ENCODE data around the gene PIH1D1. TPM values are rescaled to one million over a fixed set of nuclear protein-coding genes. Genes with fewer than 3 reads are reported as not detected.

The PIH1D1 gene
- total and polyA plus RNA-seq, 10 of the 15 experiments (the other 5 are each of a cell fraction or from before 2014, with no cell fraction given), result 16.1 to 153 (median 106) TPM

- H3K9me3 ChIP-seq (replicated peaks; ENCODE audit: control insufficient read depth, insufficient read depth, low read length), result no peaks in the 10 kb centered on the region
- no peak within 1 kb of the TSS for H3K9ac ChIP-seq (ENCODE audit: control insufficient read depth, insufficient read depth, low read length)
- no peaks in the 10 kb centered on the region for H3K79me2 ChIP-seq (ENCODE audit: control insufficient read depth, insufficient read depth, low read length)
- intact Hi-C loops (cut with micrococcal nuclease; ENCODE audit: unreplicated experiment) (no loop called here), in situ Hi-C loops (cut with MboI) (no loop called here)
- no peak for DNase-seq (ENCODE audit: low read depth, low spot score)
- peak; percentile 54 for TF ChIP-seq SUZ12 (IDR thresholded peaks at IDR 0.05; ENCODE audit: unreplicated experiment)
- TF ChIP-seq RAD51 (IDR thresholded peaks at IDR 0.05), result no peak
- H3K4me1 ChIP-seq (ENCODE audit: control insufficient read depth, insufficient read depth, low read length), result no peaks in the 10 kb centered on the region
- WGBS (ENCODE audit: insufficient coverage, insufficient replicate concordance, low lambda C conversion rate, missing lambda C conversion rate), result 36% methylated on average over 15 of the region's 56 CpGs
- no TSS peak for BruUV-seq (replicated peaks)
- ChIA-PET POLR2A (interaction anchor here (1.1 kb wide), 1 partner anchor 29 kb away, joined by 4 read pairs; no protein-coding TSS in a partner anchor), RAD21 (ENCODE audit: unreplicated experiment) (interaction anchor here (1.8 kb wide), 1 partner anchor 50 kb away, joined by 15 read pairs; no protein-coding TSS in a partner anchor), SMC1A (ENCODE audit: uncharacterized antibody, unreplicated experiment) (interaction anchor here (0.6 to 1.9 kb wide), 4 partner anchors 29 to 215 kb away, joined by 3 to 5 read pairs (median 4); no protein-coding TSS in a partner anchor), CTCF (interaction anchor here (0.8 to 4.9 kb wide), 4 partner anchors 24 to 50 kb away, joined by 3 to 47 read pairs (median 14); no protein-coding TSS in a partner anchor)
- no peak within 1 kb of the TSS for H3K27ac ChIP-seq (ENCODE audit: control insufficient read depth, insufficient read depth)
- no peak within 1 kb of the TSS; the same call in 1 of the 2 replicates for H3K4me2 ChIP-seq (ENCODE audit: control insufficient read depth, insufficient read depth)
- no peak for FAIRE-seq
- H3K4me3 ChIP-seq, result no peak within 1 kb of the TSS
- H3K36me3 ChIP-seq (ENCODE audit: control insufficient read depth in 2 of 2, insufficient read depth in 2 of 2, low read length in 1 of 2), result no peaks in the 10 kb centered on the region
- peaks cover 10 to 30% of the 10 kb centered on the region in 2 experiments for H3K27me3 ChIP-seq (replicated peaks in 1 of 2; ENCODE audit: control insufficient read depth in 2 of 2, insufficient read depth in 2 of 2, low read length in 1 of 2)
- H4K20me1 ChIP-seq (ENCODE audit: control insufficient read depth, insufficient read depth), result no peaks in the 10 kb centered on the region
- ATAC-seq, result peak; percentile 10; the same call in 1 of the 3 replicates
- H2AFZ ChIP-seq (ENCODE audit: control insufficient read depth, low read depth, low read length), result no peak within 1 kb of the TSS
Measured at GRCh38 chr19:49441210-49441959, 10.2 kb downstream of the PIH1D1 start, which contains the start of gene SLC17A7. Gene SLC17A7, minus strand, starts transcription at chr19:49441527. Its CDS starts 148 bp downstream, at chr19:49441379.

GRCh38 chr19:49440439-49441209 lies 11.0 kb downstream of the PIH1D1 start:
- H3K4me3 ChIP-seq, result no peak overlapping the region
- RAD21 ChIA-PET (ENCODE audit: unreplicated experiment), result no interaction called here
- POLR2A ChIA-PET, result no interaction called here
- no peak overlapping the region for H3K27ac ChIP-seq (ENCODE audit: control insufficient read depth, insufficient read depth)
- H3K36me3 ChIP-seq (ENCODE audit: control insufficient read depth in 2 of 2, insufficient read depth in 2 of 2, low read length in 1 of 2), result no peaks in the 10 kb centered on the region
- H3K9ac ChIP-seq (ENCODE audit: control insufficient read depth, insufficient read depth, low read length), result no peak overlapping the region
- in situ Hi-C loops (cut with MboI) (no loop called here), intact Hi-C loops (cut with micrococcal nuclease; ENCODE audit: unreplicated experiment) (no loop called here)
- no peaks in the 10 kb centered on the region for H3K4me1 ChIP-seq (ENCODE audit: control insufficient read depth, insufficient read depth, low read length)
- FAIRE-seq (no peak), DNase-seq (ENCODE audit: low read depth, low spot score) (no peak), ATAC-seq (no peak)
- SMC1A ChIA-PET (ENCODE audit: uncharacterized antibody, unreplicated experiment), result interaction anchor here (1.3 to 1.6 kb wide), 3 partner anchors 21 to 49 kb away, joined by 3 to 5 read pairs (median 3); no protein-coding TSS in a partner anchor
- 29% methylated on average over 19 of the region's 19 CpGs for WGBS (ENCODE audit: insufficient coverage, insufficient replicate concordance, low lambda C conversion rate, missing lambda C conversion rate)
- CTCF ChIA-PET, result interaction anchor here (1.0 to 1.3 kb wide), 3 partner anchors 11 to 49 kb away, joined by 4 to 5 read pairs (median 4); partner anchors contain the start of gene PIH1D1
- H2AFZ ChIP-seq (ENCODE audit: control insufficient read depth, low read depth, low read length), result no peak overlapping the region
- BruUV-seq (replicated peaks), result no TSS peak
- peaks cover 12 to 31% of the 10 kb centered on the region in 2 experiments for H3K27me3 ChIP-seq (replicated peaks in 1 of 2; ENCODE audit: control insufficient read depth in 2 of 2, insufficient read depth in 2 of 2, low read length in 1 of 2)
- no peaks in the 10 kb centered on the region for H3K79me2 ChIP-seq (ENCODE audit: control insufficient read depth, insufficient read depth, low read length)
- H3K9me3 ChIP-seq (replicated peaks; ENCODE audit: control insufficient read depth, insufficient read depth, low read length), result no peaks in the 10 kb centered on the region
- H3K4me2 ChIP-seq (ENCODE audit: control insufficient read depth, insufficient read depth), result no peak overlapping the region
- H4K20me1 ChIP-seq (ENCODE audit: control insufficient read depth, insufficient read depth), result no peaks in the 10 kb centered on the region
- TF ChIP-seq ZNF24 (IDR thresholded peaks at IDR 0.05) (no peak), FOXM1 (IDR thresholded peaks at IDR 0.05; ENCODE audit: low read depth, low read length) (no peak), SREBF1 (IDR thresholded peaks at IDR 0.05; ENCODE audit: low read length) (no peak)
- TF ChIP-seq, protein P1, sequence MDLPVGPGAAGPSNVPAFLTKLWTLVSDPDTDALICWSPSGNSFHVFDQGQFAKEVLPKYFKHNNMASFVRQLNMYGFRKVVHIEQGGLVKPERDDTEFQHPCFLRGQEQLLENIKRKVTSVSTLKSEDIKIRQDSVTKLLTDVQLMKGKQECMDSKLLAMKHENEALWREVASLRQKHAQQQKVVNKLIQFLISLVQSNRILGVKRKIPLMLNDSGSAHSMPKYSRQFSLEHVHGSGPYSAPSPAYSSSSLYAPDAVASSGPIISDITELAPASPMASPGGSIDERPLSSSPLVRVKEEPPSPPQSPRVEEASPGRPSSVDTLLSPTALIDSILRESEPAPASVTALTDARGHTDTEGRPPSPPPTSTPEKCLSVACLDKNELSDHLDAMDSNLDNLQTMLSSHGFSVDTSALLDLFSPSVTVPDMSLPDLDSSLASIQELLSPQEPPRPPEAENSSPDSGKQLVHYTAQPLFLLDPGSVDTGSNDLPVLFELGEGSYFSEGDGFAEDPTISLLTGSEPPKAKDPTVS (IDR thresholded peaks at IDR 0.05; ENCODE audit: low read depth, low read length), result no peak
- TF ChIP-seq, protein P2, sequence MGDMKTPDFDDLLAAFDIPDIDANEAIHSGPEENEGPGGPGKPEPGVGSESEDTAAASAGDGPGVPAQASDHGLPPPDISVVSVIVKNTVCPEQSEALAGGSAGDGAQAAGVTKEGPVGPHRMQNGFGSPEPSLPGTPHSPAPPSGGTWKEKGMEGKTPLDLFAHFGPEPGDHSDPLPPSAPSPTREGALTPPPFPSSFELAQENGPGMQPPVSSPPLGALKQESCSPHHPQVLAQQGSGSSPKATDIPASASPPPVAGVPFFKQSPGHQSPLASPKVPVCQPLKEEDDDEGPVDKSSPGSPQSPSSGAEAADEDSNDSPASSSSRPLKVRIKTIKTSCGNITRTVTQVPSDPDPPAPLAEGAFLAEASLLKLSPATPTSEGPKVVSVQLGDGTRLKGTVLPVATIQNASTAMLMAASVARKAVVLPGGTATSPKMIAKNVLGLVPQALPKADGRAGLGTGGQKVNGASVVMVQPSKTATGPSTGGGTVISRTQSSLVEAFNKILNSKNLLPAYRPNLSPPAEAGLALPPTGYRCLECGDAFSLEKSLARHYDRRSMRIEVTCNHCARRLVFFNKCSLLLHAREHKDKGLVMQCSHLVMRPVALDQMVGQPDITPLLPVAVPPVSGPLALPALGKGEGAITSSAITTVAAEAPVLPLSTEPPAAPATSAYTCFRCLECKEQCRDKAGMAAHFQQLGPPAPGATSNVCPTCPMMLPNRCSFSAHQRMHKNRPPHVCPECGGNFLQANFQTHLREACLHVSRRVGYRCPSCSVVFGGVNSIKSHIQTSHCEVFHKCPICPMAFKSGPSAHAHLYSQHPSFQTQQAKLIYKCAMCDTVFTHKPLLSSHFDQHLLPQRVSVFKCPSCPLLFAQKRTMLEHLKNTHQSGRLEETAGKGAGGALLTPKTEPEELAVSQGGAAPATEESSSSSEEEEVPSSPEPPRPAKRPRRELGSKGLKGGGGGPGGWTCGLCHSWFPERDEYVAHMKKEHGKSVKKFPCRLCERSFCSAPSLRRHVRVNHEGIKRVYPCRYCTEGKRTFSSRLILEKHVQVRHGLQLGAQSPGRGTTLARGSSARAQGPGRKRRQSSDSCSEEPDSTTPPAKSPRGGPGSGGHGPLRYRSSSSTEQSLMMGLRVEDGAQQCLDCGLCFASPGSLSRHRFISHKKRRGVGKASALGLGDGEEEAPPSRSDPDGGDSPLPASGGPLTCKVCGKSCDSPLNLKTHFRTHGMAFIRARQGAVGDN (IDR thresholded peaks at IDR 0.05), result no peak
